SIG-M5 treated with dmso at 0.1 percent for 504 hours (cell line): ENCODE measurements around the gene PACSIN3.
"Not testable (repeated sequence)": the region's sequence is repeated elsewhere in the genome, so short reads cannot be mapped to it uniquely, and the experiment has no call there.

ENCODE experiments used
- DNase-seq: peaks from one replicate; lab custom pipeline; 2025; ENCODE audit not compliant: unreplicated experiment; lab: John Stamatoyannopoulos, UW

PACSIN3 gene

GRCh38 chr11:47186076-47186699, at the start of gene PACSIN3:
PACSIN3 (minus strand) TSS chr11:47186434; CDS start chr11:47182727, 3,707 bp downstream.
- peak; percentile 47 for DNase-seq

- no peak for DNase-seq
Measured at GRCh38 chr11:47235163-47235562, 48.9 kb upstream of the PACSIN3 start.

- no peak for DNase-seq
Measured at GRCh38 chr11:47234669-47235100, 48.5 kb upstream of the PACSIN3 start.

- DNase-seq = no peak
Measured at GRCh38 chr11:47233989-47234668, 47.9 kb upstream of the PACSIN3 start.

- no peak for DNase-seq
Measured at GRCh38 chr11:47233051-47233450, 46.8 kb upstream of the PACSIN3 start.

GRCh38 chr11:47229161-47229560, 42.9 kb upstream of the PACSIN3 start:
- DNase-seq = no peak

- DNase-seq = peak; percentile 50
Measured at GRCh38 chr11:47225552-47226400, 39.5 kb upstream of the PACSIN3 start.

GRCh38 chr11:47222696-47223095, 36.5 kb upstream of the PACSIN3 start:
- DNase-seq = no peak

- DNase-seq = no peak
Measured at GRCh38 chr11:47220401-47220821, 34.2 kb upstream of the PACSIN3 start.

GRCh38 chr11:47216121-47216798, 30.0 kb upstream of the PACSIN3 start:
- peak; percentile 51 for DNase-seq

- DNase-seq = no peak
Measured at GRCh38 chr11:47215366-47215910, 29.2 kb upstream of the PACSIN3 start.

- DNase-seq = peak; percentile 91
Measured at GRCh38 chr11:47213950-47214565, 27.8 kb upstream of the PACSIN3 start.

GRCh38 chr11:47212938-47213337, 26.7 kb upstream of the PACSIN3 start:
- no peak for DNase-seq

GRCh38 chr11:47208628-47209027, 22.4 kb upstream of the PACSIN3 start:
- no peak for DNase-seq

- not testable (repeated sequence) for DNase-seq
Measured at GRCh38 chr11:47208008-47208552, 21.8 kb upstream of the PACSIN3 start.

GRCh38 chr11:47207459-47207858, 21.2 kb upstream of the PACSIN3 start:
- no peak for DNase-seq

GRCh38 chr11:47206577-47206976, 20.3 kb upstream of the PACSIN3 start:
- DNase-seq = not testable (repeated sequence)

- DNase-seq = peak; percentile 17
Measured at GRCh38 chr11:47204637-47204989, 18.4 kb upstream of the PACSIN3 start.

- no peak for DNase-seq
Measured at GRCh38 chr11:47202576-47202975, 16.3 kb upstream of the PACSIN3 start.

GRCh38 chr11:47201015-47201414, 14.8 kb upstream of the PACSIN3 start:
- no peak for DNase-seq
